MM.1S (cell line): ENCODE measurements around the gene IGFBP4.

Experiments used
- DNase-seq: peaks from one replicate; pipeline ENCODE4 v3.0.0-alpha.2; 2015
- H2AFZ ChIP-seq: fragments of 300-600 bp; sonication (generic); 2 replicates; pipeline ENCODE4 v1.6.0; 2016; ENCODE audit warnings: antibody characterized with exemption, low read length
- H3F3A ChIP-seq: fragments of 300-600 bp; sonication (generic); 2 replicates; pipeline ENCODE4 v1.6.1; 2016; ENCODE audit warnings: mild to moderate bottlenecking, antibody characterized with exemption, low read length, moderate library complexity, mixed read lengths; ENCODE audit not compliant: insufficient read depth
- H3K27ac ChIP-seq: fragments of 300-600 bp; sonication (generic); 2 replicates; pipeline ENCODE4 v1.5.1; 2016; ENCODE audit warnings: mild to moderate bottlenecking, low read length
- H3K27me3 ChIP-seq: fragments of 300-600 bp; sonication (generic); replicated peaks from 2 replicates; pipeline ENCODE4 v1.6.0; 2016; ENCODE audit warnings: low read length; ENCODE audit not compliant: insufficient read depth
- H3K36me3 ChIP-seq: fragments of 300-600 bp; sonication (generic); replicated peaks from 2 replicates; pipeline ENCODE4 v1.6.1; 2016; ENCODE audit warnings: mild to moderate bottlenecking, low read length, mixed read lengths; ENCODE audit not compliant: insufficient read depth
- H3K4me1 ChIP-seq: fragments of 300-600 bp; sonication (generic); 2 replicates; pipeline ENCODE4 v1.6.1; 2016; ENCODE audit warnings: low read length, mixed read lengths
- H3K4me2 ChIP-seq: fragments of 300-600 bp; sonication (generic); 2 replicates; pipeline ENCODE4 v1.6.0; 2016; ENCODE audit warnings: low read depth, low read length
- H3K4me3 ChIP-seq: fragments of 300-600 bp; sonication (generic); 2 replicates; pipeline ENCODE4 v1.5.1; 2016; ENCODE audit warnings: low read length, mixed read lengths
- H3K79me2 ChIP-seq: fragments of 300-600 bp; sonication (generic); 2 replicates; pipeline ENCODE4 v1.6.1; 2016; ENCODE audit warnings: mixed run types, low read length, mixed read lengths
- H3K9ac ChIP-seq: fragments of 300-600 bp; sonication (generic); 2 replicates; pipeline ENCODE4 v1.6.1; 2016; ENCODE audit warnings: low read length, mixed read lengths
- H3K9me2 ChIP-seq: fragments of 300-600 bp; sonication (generic); replicated peaks from 2 replicates; pipeline ENCODE4 v1.6.1; 2016; ENCODE audit warnings: mild to moderate bottlenecking, low read length, mixed read lengths; ENCODE audit not compliant: insufficient read depth
- H3K9me3 ChIP-seq: fragments of 300-600 bp; sonication (generic); replicated peaks from 2 replicates; pipeline ENCODE4 v1.6.1; 2016; ENCODE audit warnings: mild to moderate bottlenecking, low read length, mixed read lengths; ENCODE audit not compliant: insufficient read depth
- H4K20me1 ChIP-seq: fragments of 300-600 bp; sonication (generic); 2 replicates; pipeline ENCODE4 v1.6.1; 2016; ENCODE audit warnings: mild to moderate bottlenecking, low read length, moderate library complexity, mixed read lengths; ENCODE audit not compliant: insufficient read depth
- EZH2 ChIP-seq: fragments of 300-600 bp; sonication (generic); optimal IDR thresholded peaks from 2 replicates; pipeline ENCODE3; 2017; ENCODE audit warnings: low read depth, mild to moderate bottlenecking, antibody characterized with exemption, low read length, mixed read lengths
- EZH2phosphoT487 ChIP-seq: fragments of 300-600 bp; sonication (generic); IDR thresholded peaks from 2 replicates; pipeline ENCODE4 v1.6.1; 2018; ENCODE audit warnings: antibody characterized with exemption, low read length
- TF ChIP-seq, protein P1 (sequence below): fragments of 300-600 bp; sonication (generic); IDR thresholded peaks from 2 replicates; pipeline ENCODE4 v1.5.1; 2016; ENCODE audit warnings: antibody characterized with exemption, low read length, mixed read lengths

The IGFBP4 gene

DNA sequence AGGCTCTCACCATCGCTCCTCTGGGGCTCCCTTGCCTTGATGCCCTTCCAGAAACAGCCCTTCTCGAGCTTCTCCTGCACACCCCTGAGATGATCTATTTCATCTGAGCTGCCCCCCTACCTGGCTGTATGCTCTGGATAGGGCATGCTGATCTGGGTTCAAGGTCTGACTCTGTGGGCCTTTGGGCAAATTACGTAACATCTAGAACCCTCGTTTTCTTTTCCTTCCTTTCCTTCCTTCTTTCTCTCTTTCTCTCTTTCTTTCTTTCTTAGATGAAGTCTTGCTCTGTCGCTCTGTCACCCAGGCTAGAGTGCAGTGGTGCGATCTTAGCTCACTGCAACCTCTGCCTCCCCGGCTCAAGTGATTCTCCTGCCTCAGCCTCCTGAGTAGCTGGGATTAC, 37.9 kb downstream of the IGFBP4 start:
- Histone ChIP-seq H3K4me2 (no peak overlapping the region), H3K27ac (no peak overlapping the region), H3K27me3 (peaks cover 38% of the 10 kb centered on the region), H3K9ac (no peak overlapping the region), H3F3A (no peaks in the 10 kb centered on the region), H3K4me3 (no peak overlapping the region), H3K36me3 (no peaks in the 10 kb centered on the region), H2AFZ (no peak overlapping the region), H3K79me2 (no peaks in the 10 kb centered on the region), H3K9me3 (no peaks in the 10 kb centered on the region), H3K9me2 (no peaks in the 10 kb centered on the region), H3K4me1 (no peaks in the 10 kb centered on the region), H4K20me1 (no peaks in the 10 kb centered on the region)
- DNase-seq, result no peak
- TF ChIP-seq EZH2 (no peak), EZH2phosphoT487 (no peak)
- TF ChIP-seq, protein P1, sequence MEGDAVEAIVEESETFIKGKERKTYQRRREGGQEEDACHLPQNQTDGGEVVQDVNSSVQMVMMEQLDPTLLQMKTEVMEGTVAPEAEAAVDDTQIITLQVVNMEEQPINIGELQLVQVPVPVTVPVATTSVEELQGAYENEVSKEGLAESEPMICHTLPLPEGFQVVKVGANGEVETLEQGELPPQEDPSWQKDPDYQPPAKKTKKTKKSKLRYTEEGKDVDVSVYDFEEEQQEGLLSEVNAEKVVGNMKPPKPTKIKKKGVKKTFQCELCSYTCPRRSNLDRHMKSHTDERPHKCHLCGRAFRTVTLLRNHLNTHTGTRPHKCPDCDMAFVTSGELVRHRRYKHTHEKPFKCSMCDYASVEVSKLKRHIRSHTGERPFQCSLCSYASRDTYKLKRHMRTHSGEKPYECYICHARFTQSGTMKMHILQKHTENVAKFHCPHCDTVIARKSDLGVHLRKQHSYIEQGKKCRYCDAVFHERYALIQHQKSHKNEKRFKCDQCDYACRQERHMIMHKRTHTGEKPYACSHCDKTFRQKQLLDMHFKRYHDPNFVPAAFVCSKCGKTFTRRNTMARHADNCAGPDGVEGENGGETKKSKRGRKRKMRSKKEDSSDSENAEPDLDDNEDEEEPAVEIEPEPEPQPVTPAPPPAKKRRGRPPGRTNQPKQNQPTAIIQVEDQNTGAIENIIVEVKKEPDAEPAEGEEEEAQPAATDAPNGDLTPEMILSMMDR, result no peak

DNA sequence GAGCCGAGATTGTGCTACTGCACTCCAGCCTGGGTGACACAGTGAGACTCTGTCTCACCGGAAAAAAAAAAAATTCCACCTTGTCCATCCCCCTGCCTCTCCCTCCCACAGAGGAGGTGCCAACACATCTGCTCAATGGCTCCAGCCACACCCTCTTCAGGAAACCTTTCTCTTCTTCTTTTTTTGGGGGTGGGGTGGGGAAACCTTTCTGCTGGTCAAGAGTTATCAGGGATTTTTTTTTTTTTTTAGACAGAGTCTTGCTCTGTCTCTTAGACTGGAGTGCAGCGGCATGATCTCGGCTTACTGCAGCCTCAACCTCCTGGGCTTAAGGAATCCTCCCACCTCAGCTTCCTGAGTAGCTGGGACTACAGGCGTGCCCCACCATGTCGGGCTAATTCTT, 39.5 kb downstream of the IGFBP4 start:
- Histone ChIP-seq H3K9ac (no peak overlapping the region), H3K9me3 (no peaks in the 10 kb centered on the region), H2AFZ (no peak overlapping the region), H3F3A (no peaks in the 10 kb centered on the region), H3K27ac (no peak overlapping the region), H3K27me3 (peaks cover 54% of the 10 kb centered on the region), H3K9me2 (no peaks in the 10 kb centered on the region), H3K4me2 (no peak overlapping the region), H3K36me3 (no peaks in the 10 kb centered on the region), H3K4me1 (no peaks in the 10 kb centered on the region), H3K79me2 (no peaks in the 10 kb centered on the region), H3K4me3 (no peak overlapping the region), H4K20me1 (no peaks in the 10 kb centered on the region)
- no peak for DNase-seq
- TF ChIP-seq EZH2phosphoT487, result no peak
- TF ChIP-seq EZH2, result no peak
- TF ChIP-seq, protein P1, result no peak

DNA sequence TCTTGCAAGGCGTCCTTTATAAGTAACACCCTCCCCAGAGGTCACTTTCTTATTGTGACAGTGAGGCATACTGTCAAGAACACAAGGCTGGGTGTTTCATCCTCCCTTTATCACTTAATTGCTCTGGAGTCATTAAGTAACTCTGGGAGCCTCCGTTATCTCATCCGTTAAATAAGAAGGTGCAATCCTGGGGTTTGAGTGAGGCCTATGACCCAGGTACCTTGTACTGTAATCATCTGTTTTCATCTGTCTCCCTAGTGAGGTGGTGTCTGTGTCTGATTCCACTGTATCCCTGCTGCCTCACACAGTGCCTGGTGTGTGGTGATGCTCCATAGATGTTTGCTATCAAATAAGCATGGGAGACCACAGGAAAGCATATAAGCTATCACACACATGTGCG, 40.4 kb downstream of the IGFBP4 start:
- no peaks in the 10 kb centered on the region for H3K9me2 ChIP-seq
- no peaks in the 10 kb centered on the region for H4K20me1 ChIP-seq
- H3K9ac ChIP-seq, result no peak overlapping the region
- H3K79me2 ChIP-seq, result no peaks in the 10 kb centered on the region
- H3K27ac ChIP-seq, result no peak overlapping the region
- H3K4me2 ChIP-seq, result no peak overlapping the region
- no peaks in the 10 kb centered on the region for H3K4me1 ChIP-seq
- no peaks in the 10 kb centered on the region for H3K9me3 ChIP-seq
- TF ChIP-seq, protein P1, result no peak
- TF ChIP-seq EZH2, result no peak
- TF ChIP-seq EZH2phosphoT487, result no peak
- H3K36me3 ChIP-seq, result no peaks in the 10 kb centered on the region
- DNase-seq, result no peak
- no peak overlapping the region for H2AFZ ChIP-seq
- H3K4me3 ChIP-seq, result no peak overlapping the region
- H3F3A ChIP-seq, result no peaks in the 10 kb centered on the region
- H3K27me3 ChIP-seq, result peaks cover 64% of the 10 kb centered on the region
